BJ (cell line): ENCODE measurements around the gene FNDC5. TPM values are rescaled to one million over a fixed set of nuclear protein-coding genes. Genes with fewer than 3 reads are reported as not detected.

Source experiments
- CTCF ChIA-PET: fragments of 350-600 bp; formaldehyde crosslinking; extraction: SDS; loops from one replicate; lab custom pipeline; 2021; ENCODE audit warnings: antibody characterized with exemption, inconsistent platforms; lab: Yijun Ruan, JAX
- POLR2A ChIA-PET: fragments of 300-600 bp; sonication (Branson Sonifier 250); formaldehyde crosslinking; extraction: SDS; loops from one replicate; lab custom pipeline; 2021; ENCODE audit warnings: antibody characterized with exemption; lab: Charles Lee
- DNase-seq: peaks from one replicate; pipeline ENCODE4 v3.0.0-alpha.2; 2011; ENCODE audit warnings: low read depth
- H3K27me3 ChIP-seq: 2 replicates; pipeline ENCODE4 v1.6.0; 2011; ENCODE audit warnings: low read length; ENCODE audit not compliant: control insufficient read depth, insufficient read depth
- H3K36me3 ChIP-seq: 2 replicates; pipeline ENCODE4 v1.5.1; 2011; ENCODE audit warnings: low read length; ENCODE audit not compliant: control insufficient read depth, insufficient read depth
- H3K4me3 ChIP-seq: 2 replicates; pipeline ENCODE4 v1.5.1; 2011; ENCODE audit warnings: low read depth, mild to moderate bottlenecking, control low read depth, low read length
- CTCF ChIP-seq: IDR thresholded peaks from 2 replicates; pipeline ENCODE4 v1.5.1; 2011; ENCODE audit warnings: low read depth, mild to moderate bottlenecking, control low read depth, inconsistent platforms, low read length, moderate library complexity; ENCODE audit not compliant: insufficient read depth
- polyA plus RNA-seq: library from polyadenylated mRNA; depleted of rRNA; stranded (reverse); fragments of >200 nt; gene quantifications from 2 replicates; pipeline ENCODE4 v1.2.3, GENCODE V29; 2011

The FNDC5 gene
- polyA plus RNA-seq, 1 experiment, result 1.2 TPM

- CTCF ChIA-PET, result interaction anchor here (0.5 to 3.7 kb wide), 5 partner anchors 8 to 393 kb away, joined by 3 to 11 read pairs (median 5); no protein-coding TSS in a partner anchor
- H3K36me3 ChIP-seq, result no peaks in the 10 kb centered on the region
- DNase-seq, result no peak
- POLR2A ChIA-PET, result no interaction called here
- no peak for TF ChIP-seq CTCF
- peaks cover 19% of the 10 kb centered on the region for H3K27me3 ChIP-seq
- H3K4me3 ChIP-seq, result no peak overlapping the region
Observed at GRCh38 chr1:32884726-32885125, 14.0 kb upstream of the FNDC5 start.

GRCh38 chr1:32884032-32884372 is 13.3 kb upstream of the FNDC5 start:
- no peak overlapping the region for H3K4me3 ChIP-seq
- DNase-seq, result no peak
- H3K27me3 ChIP-seq, result peaks cover 17% of the 10 kb centered on the region
- POLR2A ChIA-PET, result no interaction called here
- CTCF ChIA-PET, result interaction anchor here (0.5 kb wide), 1 partner anchor 394 kb away, joined by 3 read pairs; no protein-coding TSS in a partner anchor
- no peak for TF ChIP-seq CTCF
- H3K36me3 ChIP-seq, result no peaks in the 10 kb centered on the region

GRCh38 chr1:32883338-32884031 is 12.8 kb upstream of the FNDC5 start:
- H3K27me3 ChIP-seq, result peaks cover 17% of the 10 kb centered on the region
- no peaks in the 10 kb centered on the region for H3K36me3 ChIP-seq
- no peak for DNase-seq
- POLR2A ChIA-PET, result no interaction called here
- CTCF ChIA-PET, result interaction anchor here (2.2 kb wide), 1 partner anchor 9 kb away, joined by 9 read pairs; no protein-coding TSS in a partner anchor
- TF ChIP-seq CTCF, result no peak
- no peak overlapping the region for H3K4me3 ChIP-seq

GRCh38 chr1:32881871-32882850 is 11.4 kb upstream of the FNDC5 start:
- no peak for TF ChIP-seq CTCF
- CTCF ChIA-PET, result interaction anchor here (0.6 to 2.7 kb wide), 5 partner anchors 10 to 204 kb away, joined by 3 to 14 read pairs (median 5); no protein-coding TSS in a partner anchor
- Histone ChIP-seq H3K27me3 (peaks cover 17% of the 10 kb centered on the region), H3K4me3 (no peak overlapping the region), H3K36me3 (no peaks in the 10 kb centered on the region)
- POLR2A ChIA-PET, result no interaction called here
- no peak for DNase-seq

- DNase-seq, result no peak
- POLR2A ChIA-PET, result no interaction called here
- Histone ChIP-seq H3K4me3 (no peak overlapping the region), H3K36me3 (no peaks in the 10 kb centered on the region), H3K27me3 (peaks cover 17% of the 10 kb centered on the region)
- no peak for TF ChIP-seq CTCF
- CTCF ChIA-PET, result interaction anchor here (0.8 to 2.7 kb wide), 3 partner anchors 9 to 205 kb away, joined by 3 to 14 read pairs (median 9); no protein-coding TSS in a partner anchor
Observed at GRCh38 chr1:32881291-32881690, 10.6 kb upstream of the FNDC5 start.
